Psoas muscle (tissue), 8 donors: ENCODE data around the gene DENND1A. TPM values are rescaled to one million over a fixed set of nuclear protein-coding genes. Genes with fewer than 3 reads are reported as not detected.

ENCODE experiments used
- ATAC-seq, 4 donors: fragments of 200-7000 bp; cut with Tn5 transposase; one replicate each; pipeline ENCODE4 v1.9.1; 2020; ENCODE audit warnings: moderate library complexity in 3 of 4, mild to moderate bottlenecking in 2 of 4
- DNase-seq, 2 donors: peaks; one replicate each; pipeline ENCODE4 v3.0.0-alpha.2; 2020
- H3K27ac ChIP-seq: fragments of 200-600 bp; one replicate; pipeline ENCODE4 v1.8.0; 2022
- H3K27me3 ChIP-seq, 3 donors: fragments of 200-600 bp in 1 of 3; one replicate each; pipeline versions ENCODE4 v1.6.1 to v1.8.0; 2013 to 2022; ENCODE audit warnings: low read length in 2 of 3, mild to moderate bottlenecking in 2 of 3, moderate library complexity in 1 of 3; ENCODE audit not compliant: insufficient read depth in 3 of 3
- H3K36me3 ChIP-seq, 2 donors: fragments of 200-600 bp in 1 of 2; one replicate each; pipeline versions ENCODE4 v1.6.1 to v1.8.0; 2013 to 2022; ENCODE audit warnings: low read depth in 1 of 2, mild to moderate bottlenecking in 1 of 2, moderate library complexity in 1 of 2; ENCODE audit not compliant: insufficient read depth in 1 of 2
- H3K4me1 ChIP-seq: fragments of 200-600 bp; one replicate; pipeline ENCODE4 v1.8.0; 2022
- H3K4me3 ChIP-seq: fragments of 200-600 bp; one replicate; pipeline ENCODE4 v1.8.0; 2022; ENCODE audit warnings: mild to moderate bottlenecking
- H3K9me3 ChIP-seq: fragments of 200-600 bp; one replicate; pipeline ENCODE4 v1.8.0; 2022
- CTCF ChIP-seq: fragments of 200-600 bp; IDR thresholded peaks from one replicate; pipeline ENCODE4 v1.8.0; 2022; ENCODE audit warnings: antibody characterized with exemption
- WGBS, 3 donors: extraction: QIAGEN DNeasy Blood & Tissue Kit; methylation state at CpG; one replicate each; pipeline versions ENCODE4 v1.1.6 to v1.1.7; 2013; 5-methylcytosine and 5-hydroxymethylcytosine counted together
- intact Hi-C, 2 donors: fragments of 100-400 bp; cut with DNase I; formaldehyde crosslinking; loops; one replicate each; pipeline versions ENCODE4 v1.11.0 to v1.14.2; 2022
- polyA plus RNA-seq, 3 donors: library from polyadenylated mRNA; stranded (reverse); fragments of 200-250 nt; gene quantifications; one replicate each; pipeline ENCODE4 v1.2.3, GENCODE V29; 2013
- total RNA-seq, 4 donors: library from RNA; stranded (reverse); fragmentation: NEBNext Ultra II Directional in 2 of 4; extraction: Animal tissue kit (Norgen Biotek cat#: 25700) in 2 of 4; gene quantifications; one replicate each; pipeline versions ENCODE4 v1.2.1 to v1.2.4, GENCODE V29; 2021 to 2023
- donor health status: healthy with polysubstance abuse.
- donor health status: DM: no; HTN: no; CAD: no; lungs with moderate emphysema.
- donor health status: Bipolar disorder and iron deficiency.
- donor health status: healthy.
- donor health status: DM: yes; HTN: yes; CAD: no.
- donor health status: DM: no; HTN: no; CAD: no.
- donor health status: DM: no; HTN: no; CAD: no.
- donor health status: DM: yes; HTN: yes; CAD: no.

DENND1A gene
- total and polyA plus RNA-seq, 7 donors = 6.1 to 17.3 (median 13.9) TPM

GRCh38 chr9:123616707-123617106, 313.2 kb downstream of the DENND1A start:
- Histone ChIP-seq H3K27ac (no peak overlapping the region), H3K27me3 (no peaks in the 10 kb centered on the region), H3K36me3 (no peaks in the 10 kb centered on the region), H3K9me3 (no peaks in the 10 kb centered on the region), H3K4me1 (no peaks in the 10 kb centered on the region), H3K4me3 (no peak overlapping the region)
- no peak for TF ChIP-seq CTCF
- WGBS, 3 donors = 96 to 98% (median 97%) methylated on average over 8 of the region's 8 CpGs
- intact Hi-C loops = no loop called here
- no peak for DNase-seq
- ATAC-seq = no peak

GRCh38 chr9:123615381-123615780, 314.5 kb downstream of the DENND1A start:
- no peak for DNase-seq
- H3K36me3 ChIP-seq = no peaks in the 10 kb centered on the region
- no peaks in the 10 kb centered on the region for H3K27me3 ChIP-seq
- no peak for ATAC-seq
- H3K4me3 ChIP-seq = no peak overlapping the region
- intact Hi-C loops = no loop called here
- 95 to 97% (median 96%) methylated on average over 1 of the region's 1 CpG for WGBS, 3 donors
- no peak overlapping the region for H3K27ac ChIP-seq
- H3K4me1 ChIP-seq = no peaks in the 10 kb centered on the region
- no peaks in the 10 kb centered on the region for H3K9me3 ChIP-seq
- no peak for TF ChIP-seq CTCF

- intact Hi-C loops = no loop called here
- no peak for TF ChIP-seq CTCF
- H3K4me3 ChIP-seq = no peak overlapping the region
- no peaks in the 10 kb centered on the region for H3K36me3 ChIP-seq
- no peaks in the 10 kb centered on the region for H3K27me3 ChIP-seq
- H3K4me1 ChIP-seq = no peaks in the 10 kb centered on the region
- H3K27ac ChIP-seq = no peak overlapping the region
- H3K9me3 ChIP-seq = no peaks in the 10 kb centered on the region
- ATAC-seq (no peak), DNase-seq (no peak)
- 64 to 75% (median 72%) methylated on average over 11 of the region's 11 CpGs for WGBS, 3 donors
Measured at GRCh38 chr9:123614306-123615263, 315.3 kb downstream of the DENND1A start.

- no peak for TF ChIP-seq CTCF
- WGBS, 3 donors = 20 to 37% (median 33%) methylated on average over 1 of the region's 1 CpG
- ATAC-seq (no peak), DNase-seq (no peak)
- no peaks in the 10 kb centered on the region for H3K36me3 ChIP-seq
- no peaks in the 10 kb centered on the region for H3K27me3 ChIP-seq
- H3K4me1 ChIP-seq = no peaks in the 10 kb centered on the region
- no peak overlapping the region for H3K4me3 ChIP-seq
- no peak overlapping the region for H3K27ac ChIP-seq
- no peaks in the 10 kb centered on the region for H3K9me3 ChIP-seq
- intact Hi-C loops = no loop called here
Measured at GRCh38 chr9:123611226-123611625, 318.7 kb downstream of the DENND1A start.
